GM23248 (cell line): ENCODE measurements around the gene CERK.

Experiments used
- EZH2 ChIP-seq: fragments of 200-600 bp; sonication (generic); IDR thresholded peaks from 2 replicates; pipeline ENCODE4 v1.6.1; 2018; ENCODE audit warnings: antibody characterized with exemption, mild to moderate bottlenecking; ENCODE audit not compliant: insufficient read depth, poor library complexity, severe bottlenecking
- EZH2phosphoT487 ChIP-seq: fragments of 200-600 bp; sonication (generic); IDR thresholded peaks from 2 replicates; pipeline ENCODE4 v1.6.1; 2018; ENCODE audit warnings: antibody characterized with exemption, moderate library complexity, mild to moderate bottlenecking, low read depth; ENCODE audit not compliant: insufficient read depth

- TF ChIP-seq EZH2 (no peak), EZH2phosphoT487 (no peak)
Measured at GRCh38 chr22:46742576-46743221, 4.6 kb upstream of the CERK start.
